H9 (cell line): ENCODE results near the gene PRR30. TPM values are rescaled to one million over a fixed set of nuclear protein-coding genes. Genes with fewer than 3 reads are reported as not detected.

Source experiments
- DNase-seq: peaks from one replicate; pipeline ENCODE4 v3.0.0-alpha.2; 2017
- H2AFZ ChIP-seq: one replicate; pipeline ENCODE4 v1.6.1; 2013; ENCODE audit warnings: mild to moderate bottlenecking, low read length, control low read depth, moderate library complexity
- H2AK5ac ChIP-seq: 2 replicates; pipeline ENCODE4 v1.6.1; 2013; ENCODE audit warnings: low read length, control low read depth, mixed read lengths; ENCODE audit not compliant: insufficient read length
- H2BK120ac ChIP-seq: one replicate; pipeline ENCODE4 v1.6.1; 2013; ENCODE audit warnings: low read depth, mild to moderate bottlenecking, low read length, control low read depth, inconsistent platforms; ENCODE audit not compliant: poor library complexity, severe bottlenecking
- H2BK12ac ChIP-seq: 2 replicates; pipeline ENCODE4 v1.6.1; 2013; ENCODE audit warnings: low read length, control low read depth, mixed read lengths, low read depth; ENCODE audit not compliant: insufficient read length
- H2BK15ac ChIP-seq: 2 replicates; pipeline ENCODE4 v1.6.1; 2013; ENCODE audit warnings: low read depth, low read length, control low read depth
- H2BK20ac ChIP-seq: one replicate; pipeline ENCODE4 v1.6.1; 2013; ENCODE audit warnings: low read depth, mild to moderate bottlenecking, low read length, control low read depth, inconsistent platforms; ENCODE audit not compliant: poor library complexity, severe bottlenecking
- H2BK5ac ChIP-seq: 2 replicates; pipeline ENCODE4 v1.6.1; 2013; ENCODE audit warnings: low read length, control low read depth, mixed read lengths; ENCODE audit not compliant: insufficient read length
- H3K14ac ChIP-seq: 2 replicates; pipeline ENCODE4 v1.6.1; 2013; ENCODE audit warnings: low read length, control low read depth; ENCODE audit not compliant: insufficient read depth
- H3K18ac ChIP-seq: 2 replicates; pipeline ENCODE4 v1.6.1; 2013; ENCODE audit warnings: low read depth, mild to moderate bottlenecking, mixed read lengths, low read length, control low read depth; ENCODE audit not compliant: insufficient read length
- H3K23ac ChIP-seq: 2 replicates; pipeline ENCODE4 v1.6.1; 2013; ENCODE audit warnings: low read length, control low read depth, mixed read lengths, low read depth; ENCODE audit not compliant: insufficient read length
- H3K23me2 ChIP-seq: 2 replicates; pipeline ENCODE4 v1.6.1; 2013; ENCODE audit warnings: low read depth, mild to moderate bottlenecking, mixed read lengths, low read length, control low read depth; ENCODE audit not compliant: insufficient read length, poor library complexity, severe bottlenecking
- H3K27ac ChIP-seq: 2 replicates; pipeline ENCODE4 v1.5.1; 2013; ENCODE audit warnings: low read length, control low read depth, mixed read lengths, low read depth; ENCODE audit not compliant: insufficient read length
- H3K27me3 ChIP-seq: 2 replicates; pipeline ENCODE4 v1.6.1; 2013; ENCODE audit warnings: low read length, control low read depth, inconsistent platforms; ENCODE audit not compliant: insufficient read depth
- H3K4ac ChIP-seq: 2 replicates; pipeline ENCODE4 v1.6.1; 2013; ENCODE audit warnings: low read depth, mild to moderate bottlenecking, control low read depth, inconsistent platforms, low read length, moderate library complexity
- H3K4me1 ChIP-seq: 2 replicates; pipeline ENCODE4 v1.6.1; 2013; ENCODE audit warnings: low read length, control low read depth, inconsistent platforms; ENCODE audit not compliant: insufficient read depth
- H3K4me2 ChIP-seq: 2 replicates; pipeline ENCODE4 v1.6.1; 2013; ENCODE audit warnings: low read length, control low read depth, mixed read lengths; ENCODE audit not compliant: insufficient read length, insufficient read depth
- H3K56ac ChIP-seq: 2 replicates; pipeline ENCODE4 v1.6.1; 2013; ENCODE audit warnings: low read depth, mild to moderate bottlenecking, mixed read lengths, low read length, control low read depth; ENCODE audit not compliant: insufficient read length
- H3K79me1 ChIP-seq: 2 replicates; pipeline ENCODE4 v1.6.1; 2013; ENCODE audit warnings: low read depth, mild to moderate bottlenecking, moderate library complexity, low read length, control low read depth, inconsistent platforms; ENCODE audit not compliant: insufficient read depth, poor library complexity, severe bottlenecking
- H3K79me2 ChIP-seq: 2 replicates; pipeline ENCODE4 v1.6.1; 2013; ENCODE audit warnings: low read length, control low read depth, inconsistent platforms; ENCODE audit not compliant: insufficient read depth
- H3K9ac ChIP-seq: 2 replicates; pipeline ENCODE4 v1.6.1; 2013; ENCODE audit warnings: low read length, control low read depth, mixed read lengths; ENCODE audit not compliant: insufficient read length; ENCODE audit errors: extremely low read depth
- H3K9me3 ChIP-seq: one replicate; pipeline ENCODE4 v1.6.1; 2013; ENCODE audit warnings: low read depth, low read length, inconsistent platforms; ENCODE audit not compliant: control insufficient read depth
- H3T11ph ChIP-seq: one replicate; pipeline ENCODE4 v1.6.1; 2013; ENCODE audit warnings: mild to moderate bottlenecking, low read length, control low read depth, inconsistent platforms
- H4K20me1 ChIP-seq: one replicate; pipeline ENCODE4 v1.6.1; 2013; ENCODE audit not compliant: control insufficient read depth, insufficient read length, insufficient read depth
- H4K5ac ChIP-seq: 2 replicates; pipeline ENCODE4 v1.6.1; 2013; ENCODE audit warnings: low read depth, mild to moderate bottlenecking, mixed read lengths, low read length, control low read depth; ENCODE audit not compliant: insufficient read length
- H4K8ac ChIP-seq: replicated peaks from 2 replicates; pipeline ENCODE4 v1.6.1; 2013; ENCODE audit warnings: low read length, control low read depth, mixed read lengths, low read depth; ENCODE audit not compliant: insufficient read length
- H4K91ac ChIP-seq: 2 replicates; pipeline ENCODE4 v1.6.1; 2013; ENCODE audit warnings: low read depth, mild to moderate bottlenecking, moderate library complexity, mixed read lengths, low read length, control low read depth; ENCODE audit not compliant: insufficient read length
- H3K27ac Mint-ChIP-seq, 3 experiments: 2 replicates in 2 of 3; 3 replicates in 1 of 3; pipeline ENCODE4 v1.8.0; 2020 to 2021; ENCODE audit warnings: mixed read lengths in 3 of 3, mild to moderate bottlenecking in 1 of 3, moderate library complexity in 1 of 3
- H3K27me3 Mint-ChIP-seq: 2 replicates; pipeline ENCODE4 v1.8.0; 2021; ENCODE audit warnings: low read depth, mild to moderate bottlenecking, moderate library complexity, mixed read lengths
- H3K36me3 Mint-ChIP-seq, 3 experiments: 2 replicates in 2 of 3; 3 replicates in 1 of 3; pipeline ENCODE4 v1.8.0; 2020 to 2021; ENCODE audit warnings: low read depth in 3 of 3, mixed read lengths in 3 of 3; ENCODE audit not compliant: insufficient read depth in 1 of 3
- H3K4me1 Mint-ChIP-seq, 2 experiments: 2 replicates each; pipeline ENCODE4 v1.8.0; 2020; ENCODE audit warnings: mixed read lengths in 2 of 2
- H3K4me3 Mint-ChIP-seq, 2 experiments: 2 replicates in 1 of 2; 3 replicates in 1 of 2; pipeline ENCODE4 v1.8.0; 2020 to 2021; ENCODE audit warnings: mild to moderate bottlenecking in 2 of 2, mixed read lengths in 2 of 2, moderate library complexity in 1 of 2
- H3K9me3 Mint-ChIP-seq, 2 experiments: 2 replicates in 1 of 2; 3 replicates in 1 of 2; pipeline ENCODE4 v1.8.0; 2020; ENCODE audit warnings: mild to moderate bottlenecking in 2 of 2, mixed read lengths in 2 of 2, moderate library complexity in 1 of 2
- WGBS: extraction: QIAGEN DNeasy Blood & Tissue Kit; methylation state at CpG from one replicate; pipeline ENCODE4 v1.1.7; 2013; ENCODE audit warnings: missing lambda C conversion rate, low lambda C conversion rate, mixed read lengths; ENCODE audit not compliant: insufficient read length; ENCODE audit errors: extremely low coverage; 5-methylcytosine and 5-hydroxymethylcytosine counted together
- total RNA-seq: library from RNA; stranded (reverse); gene quantifications from 2 replicates; pipeline ENCODE4 v1.2.1, GENCODE V29; 2021
- TF ChIP-seq, protein P1 (sequence below): fragments of 200-600 bp; sonication (generic); conservative IDR thresholded peaks from 3 replicates; pipeline ENCODE4 v1.8.0; 2021; ENCODE audit warnings: antibody characterized with exemption, mild to moderate bottlenecking

PRR30 gene
- total RNA-seq, 1 experiment from 2014 or later: not detected

GRCh38 chr2:27095427-27095744 is 43.8 kb downstream of the PRR30 start:
- TF ChIP-seq, protein P1, sequence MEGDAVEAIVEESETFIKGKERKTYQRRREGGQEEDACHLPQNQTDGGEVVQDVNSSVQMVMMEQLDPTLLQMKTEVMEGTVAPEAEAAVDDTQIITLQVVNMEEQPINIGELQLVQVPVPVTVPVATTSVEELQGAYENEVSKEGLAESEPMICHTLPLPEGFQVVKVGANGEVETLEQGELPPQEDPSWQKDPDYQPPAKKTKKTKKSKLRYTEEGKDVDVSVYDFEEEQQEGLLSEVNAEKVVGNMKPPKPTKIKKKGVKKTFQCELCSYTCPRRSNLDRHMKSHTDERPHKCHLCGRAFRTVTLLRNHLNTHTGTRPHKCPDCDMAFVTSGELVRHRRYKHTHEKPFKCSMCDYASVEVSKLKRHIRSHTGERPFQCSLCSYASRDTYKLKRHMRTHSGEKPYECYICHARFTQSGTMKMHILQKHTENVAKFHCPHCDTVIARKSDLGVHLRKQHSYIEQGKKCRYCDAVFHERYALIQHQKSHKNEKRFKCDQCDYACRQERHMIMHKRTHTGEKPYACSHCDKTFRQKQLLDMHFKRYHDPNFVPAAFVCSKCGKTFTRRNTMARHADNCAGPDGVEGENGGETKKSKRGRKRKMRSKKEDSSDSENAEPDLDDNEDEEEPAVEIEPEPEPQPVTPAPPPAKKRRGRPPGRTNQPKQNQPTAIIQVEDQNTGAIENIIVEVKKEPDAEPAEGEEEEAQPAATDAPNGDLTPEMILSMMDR: no peak
- Mint-ChIP-seq H3K36me3 (peaks cover 0 to 1% (median 0%) of the 10 kb centered on the region in 3 experiments; a peak in 3 of 7 replicates), H3K4me3 (no peak overlapping the region), H3K9me3 (no peaks in the 10 kb centered on the region; a peak in 1 of 5 replicates), H3K4me1 (peaks cover 8 to 10% of the 10 kb centered on the region in 2 experiments), H3K27me3 (no peaks in the 10 kb centered on the region), H3K27ac (no peak overlapping the region)
- no peaks in the 10 kb centered on the region for H3K27me3 ChIP-seq
- H3K23me2 ChIP-seq: no peaks in the 10 kb centered on the region
- no peak overlapping the region for H2BK20ac ChIP-seq
- DNase-seq: no peak
- H3K18ac ChIP-seq: no peak overlapping the region
- H3K27ac ChIP-seq: no peak overlapping the region
- H2AK5ac ChIP-seq: no peak overlapping the region
- H3K56ac ChIP-seq: no peak overlapping the region
- no peaks in the 10 kb centered on the region for H3K79me1 ChIP-seq
- no peaks in the 10 kb centered on the region for H3K79me2 ChIP-seq
- no peak overlapping the region for H2BK120ac ChIP-seq
- H2AFZ ChIP-seq: no peak overlapping the region
- peak overlapping the region; percentile 22 for H3K4me2 ChIP-seq
- no peak overlapping the region for H4K8ac ChIP-seq
- H2BK15ac ChIP-seq: no peak overlapping the region
- no peak overlapping the region for H2BK5ac ChIP-seq
- H4K20me1 ChIP-seq: peaks cover 3% of the 10 kb centered on the region
- no peak overlapping the region for H4K91ac ChIP-seq
- H4K5ac ChIP-seq: no peak overlapping the region
- WGBS: no CpG with 5 or more reads among the region's 2 CpGs
- no peak overlapping the region for H2BK12ac ChIP-seq
- no peak overlapping the region for H3K9ac ChIP-seq
- no peak overlapping the region for H3K14ac ChIP-seq
- no peak overlapping the region for H3K4ac ChIP-seq
- no peak overlapping the region for H3K23ac ChIP-seq
- H3K9me3 ChIP-seq: no peaks in the 10 kb centered on the region
- H3K4me1 ChIP-seq: no peaks in the 10 kb centered on the region
- no peak overlapping the region for H3T11ph ChIP-seq
